GM19372 (cell line): Measurements from ENCODE around the gene SLCO1A2.

ENCODE experiments used
- ATAC-seq: cut with Tn5 transposase; IDR thresholded peaks from one replicate; pipeline ENCODE4 v1.9.1; 2021; ENCODE audit warnings: mild to moderate bottlenecking, low read depth, moderate library complexity; ENCODE audit not compliant: unreplicated experiment

Gene SLCO1A2

DNA sequence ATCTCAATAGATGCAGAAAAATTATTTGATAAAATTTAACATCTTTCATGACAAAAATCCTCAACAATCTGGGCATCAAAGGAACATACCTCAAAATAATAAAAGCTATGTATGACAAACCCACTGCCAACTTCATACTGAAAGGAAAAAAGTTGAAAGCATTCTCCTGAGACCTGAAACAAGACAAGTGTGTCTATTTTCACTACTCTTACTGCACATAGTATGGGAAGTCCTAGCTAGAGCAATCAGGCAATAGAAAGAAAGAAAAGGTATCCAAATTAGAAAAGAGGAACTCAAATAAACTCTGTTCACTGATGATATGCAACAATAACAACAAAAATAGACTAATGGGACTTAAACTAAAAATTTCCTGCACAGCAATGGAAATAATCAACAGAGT, 113.6 kb downstream of the SLCO1A2 start:
- no peak for ATAC-seq

GRCh38 chr12:21220266-21220665, 114.5 kb downstream of the SLCO1A2 start:
- ATAC-seq: no peak

GRCh38 chr12:21219206-21219605, 115.5 kb downstream of the SLCO1A2 start:
- ATAC-seq: no peak
